HG03469 (cell line): ENCODE data around the gene APBB2.

Experiments used
- ATAC-seq: cut with Tn5 transposase; IDR thresholded peaks from one replicate; pipeline ENCODE4 v1.9.1; 2021; ENCODE audit warnings: mild to moderate bottlenecking, moderate library complexity, moderate number of reproducible peaks; ENCODE audit not compliant: unreplicated experiment

Gene APBB2

GRCh38 chr4:41214136-41214824, at the start of gene APBB2:
TSS of gene APBB2 (minus strand) at chr4:41214542. CDS start at chr4:41033254, 181,288 bp downstream.
- peak; percentile 35 for ATAC-seq

DNA sequence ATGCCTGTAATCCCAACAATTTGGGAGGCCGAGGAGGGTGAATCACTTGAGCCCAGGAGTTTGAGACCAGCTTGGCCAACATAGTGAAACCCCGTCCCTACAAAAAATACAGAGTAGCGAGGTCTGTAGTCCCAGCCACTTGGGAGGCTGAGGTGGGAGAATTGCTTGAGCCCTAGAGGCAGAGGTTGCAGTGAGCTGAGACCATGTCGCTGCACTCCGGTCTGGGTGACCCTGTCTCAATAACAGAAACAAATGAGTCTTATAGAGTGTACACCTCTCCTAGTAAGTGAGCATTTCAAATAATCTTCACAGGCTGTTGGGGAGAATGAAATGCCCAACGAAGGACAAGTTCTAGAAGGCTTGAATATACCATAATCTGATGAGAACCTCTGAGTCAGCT, 47.9 kb upstream of the APBB2 start:
- ATAC-seq, result no peak

- ATAC-seq, result no peak
Measured at GRCh38 chr4:41260116-41260733, 45.9 kb upstream of the APBB2 start.

GRCh38 chr4:41258783-41259182, 44.4 kb upstream of the APBB2 start:
- no peak for ATAC-seq

GRCh38 chr4:41257906-41258305, 43.6 kb upstream of the APBB2 start:
- ATAC-seq, result no peak

DNA sequence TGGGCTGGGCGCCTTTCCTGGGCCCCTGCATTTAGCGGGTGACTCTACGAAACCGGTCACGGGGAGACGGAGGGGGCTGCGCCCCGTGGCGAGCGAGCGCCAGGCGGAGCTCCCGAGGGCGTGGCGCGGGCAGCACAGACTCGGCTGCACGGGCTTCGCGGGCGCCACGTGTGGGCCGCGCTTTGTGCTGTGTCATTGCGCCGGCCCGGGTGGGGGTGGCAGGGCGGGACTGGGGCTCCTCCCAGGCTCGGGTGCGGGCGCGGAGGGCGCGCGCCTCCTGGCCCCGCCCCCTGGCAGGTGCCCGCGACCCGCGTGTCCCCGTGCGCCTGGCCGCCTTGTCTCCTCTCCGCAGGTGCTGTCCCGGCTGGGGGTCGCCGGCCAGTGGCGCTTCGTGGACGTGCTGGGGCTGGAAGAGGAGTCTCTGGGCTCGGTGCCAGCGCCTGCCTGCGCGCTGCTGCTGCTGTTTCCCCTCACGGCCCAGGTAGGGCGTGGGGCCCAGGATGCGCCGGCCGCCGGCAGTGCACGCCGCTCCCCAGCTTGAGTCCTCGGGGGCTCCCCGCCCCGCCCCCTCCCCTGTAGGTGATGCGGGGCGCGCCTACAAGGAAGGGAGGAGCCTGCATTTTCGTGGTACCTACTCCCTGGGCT, 43.0 kb upstream of the APBB2 start:
- peak; percentile 39 for ATAC-seq

DNA sequence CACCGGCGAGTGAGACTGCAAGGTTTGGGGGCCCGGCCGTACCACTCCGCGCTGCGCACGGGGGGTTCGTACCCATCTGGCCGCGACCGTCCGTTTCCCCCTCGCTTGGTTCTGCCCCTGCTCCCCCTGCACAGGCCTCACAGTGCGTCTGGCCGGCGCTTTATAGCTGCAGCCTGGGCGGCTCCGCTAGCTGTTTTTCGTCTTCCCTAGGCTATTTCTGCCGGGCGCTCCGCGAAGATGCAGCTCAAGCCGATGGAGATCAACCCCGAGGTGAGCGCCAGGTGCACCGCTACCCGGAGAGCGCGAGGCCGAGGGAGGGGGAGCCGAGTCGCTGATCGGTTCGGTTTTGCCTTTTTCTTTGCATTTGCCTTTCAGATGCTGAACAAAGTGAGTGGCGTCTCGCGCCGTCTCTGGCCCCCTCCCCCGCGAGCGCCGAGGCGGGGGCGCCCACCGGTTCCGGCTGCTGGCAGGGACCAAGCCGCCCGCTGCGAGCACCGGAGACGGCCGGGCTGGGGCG, 42.5 kb upstream of the APBB2 start, which contains the start of gene UCHL1:
Gene UCHL1, plus strand, starts transcription at position 189 of the 517 bp plus-strand sequence. Its CDS starts 49 bp downstream, at position 238.
- peak; percentile 36 for ATAC-seq

DNA sequence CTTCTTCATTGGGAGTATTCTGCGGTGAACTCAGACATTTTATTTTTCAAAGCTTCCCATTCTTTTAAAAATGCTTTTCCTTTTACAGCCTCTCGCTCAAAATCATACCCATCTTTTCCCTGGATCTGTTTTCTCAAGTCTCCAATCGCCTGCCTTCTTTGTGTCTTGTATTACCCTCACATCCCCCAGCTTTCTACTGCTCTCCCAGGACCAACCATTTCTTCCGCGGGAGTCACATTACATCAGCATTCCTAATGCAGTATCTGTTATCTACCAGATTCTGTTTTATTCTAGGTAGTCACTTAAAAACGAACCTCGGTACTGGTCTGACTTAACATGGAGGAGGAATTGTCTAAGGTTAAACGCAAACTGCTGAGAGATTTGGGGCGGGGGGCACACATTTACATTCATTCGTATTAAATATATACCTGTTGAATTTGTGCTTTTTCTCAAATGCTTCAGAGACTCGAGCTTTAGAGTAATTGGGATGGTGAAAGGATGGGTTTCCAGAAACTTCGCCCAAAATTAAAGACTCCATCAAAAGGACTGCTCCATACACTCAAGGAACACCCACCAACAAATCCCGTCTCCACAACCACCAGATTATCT, 41.9 kb upstream of the APBB2 start:
- ATAC-seq, result no peak

- no peak for ATAC-seq
Measured at GRCh38 chr4:41245983-41246382, 31.6 kb upstream of the APBB2 start.

- ATAC-seq, result no peak
Measured at GRCh38 chr4:41241919-41242318, 27.6 kb upstream of the APBB2 start.

GRCh38 chr4:41236508-41236907, 22.2 kb upstream of the APBB2 start:
- ATAC-seq, result no peak

DNA sequence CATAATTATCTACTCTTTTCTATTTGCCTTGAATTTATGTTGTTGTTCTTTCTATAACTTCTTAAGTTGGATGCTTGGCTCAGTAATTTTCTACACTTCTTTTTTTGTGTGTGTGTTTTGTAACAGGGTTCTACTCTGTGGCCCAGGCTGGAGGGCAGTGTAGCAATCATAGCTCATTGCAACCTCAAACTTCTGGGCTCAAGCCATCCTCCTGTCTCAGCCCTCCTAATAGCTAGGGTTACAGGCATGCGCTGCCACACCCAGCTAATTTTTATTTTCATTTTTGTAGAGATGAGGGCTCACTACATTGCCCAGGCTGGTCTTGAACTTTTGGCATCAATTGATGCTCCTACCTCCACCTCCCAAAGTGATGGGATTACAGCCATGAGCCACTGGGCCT, 21.7 kb upstream of the APBB2 start:
- ATAC-seq, result no peak

DNA sequence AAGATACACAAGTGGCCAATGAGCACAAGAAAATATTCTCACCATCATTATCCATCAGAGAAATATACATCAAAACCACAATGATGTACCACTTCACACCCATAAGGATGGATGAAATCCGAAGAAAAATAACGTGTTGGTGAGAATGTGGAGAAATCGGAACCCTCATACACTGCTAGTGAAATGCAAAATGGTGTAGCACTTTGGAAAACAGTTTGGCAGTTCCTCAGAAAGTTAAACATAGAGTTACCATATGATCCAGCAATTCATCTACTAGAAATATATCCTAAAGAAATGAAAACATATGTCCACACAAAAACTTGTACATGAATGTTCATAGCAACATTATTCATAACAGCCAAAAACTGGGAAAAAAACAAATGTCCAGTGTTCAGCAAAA, 18.5 kb upstream of the APBB2 start:
- ATAC-seq, result no peak

GRCh38 chr4:41232406-41232805, 18.1 kb upstream of the APBB2 start:
- no peak for ATAC-seq

GRCh38 chr4:41227902-41228301, 13.6 kb upstream of the APBB2 start:
- ATAC-seq, result no peak

- no peak for ATAC-seq
Measured at GRCh38 chr4:41221850-41222645, 7.7 kb upstream of the APBB2 start.

DNA sequence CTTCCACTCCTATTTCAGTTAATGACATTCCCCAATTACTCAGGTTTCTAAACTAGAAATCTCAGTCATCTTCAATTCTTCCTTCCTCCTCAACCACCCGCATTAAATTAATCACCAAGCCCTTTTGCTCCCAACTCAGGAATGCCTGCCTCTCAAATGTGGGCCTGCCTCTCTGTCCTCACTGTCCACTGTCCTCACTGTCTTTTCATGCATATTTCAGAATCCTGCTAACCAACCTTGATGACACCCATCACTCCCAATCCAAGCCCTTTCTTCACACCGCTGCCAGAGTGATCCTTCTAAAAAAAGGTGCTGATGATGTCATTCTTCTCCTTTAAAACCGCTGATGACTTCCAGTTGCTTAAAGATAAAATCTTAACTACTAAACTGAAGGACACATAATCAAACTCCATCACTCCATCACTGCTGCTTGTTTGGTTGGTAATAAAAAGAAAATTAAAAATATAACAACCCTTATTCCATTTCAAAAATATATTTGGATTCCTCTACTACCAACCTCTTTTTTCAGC, 5.1 kb upstream of the APBB2 start:
- ATAC-seq, result no peak

- ATAC-seq, result no peak
Measured at GRCh38 chr4:41218703-41219102, 4.4 kb upstream of the APBB2 start.

DNA sequence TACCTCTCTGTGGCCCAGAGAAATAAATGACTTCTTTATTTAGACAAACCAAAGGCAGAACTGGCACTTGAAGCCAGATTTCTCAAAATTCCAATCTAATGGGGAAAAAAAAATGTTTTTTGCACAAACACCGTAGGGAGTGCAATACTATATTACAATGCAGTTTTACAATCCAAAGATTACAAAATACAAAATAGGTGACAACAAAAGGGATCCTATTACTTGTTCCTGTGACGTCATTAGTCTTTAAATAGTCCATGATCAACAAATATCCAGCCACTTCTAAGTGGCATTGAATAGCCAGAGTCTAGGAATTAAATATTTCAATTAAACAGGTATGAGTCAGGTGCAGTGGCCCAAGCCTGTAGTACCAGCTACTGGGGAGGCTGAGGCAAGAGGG, 3.0 kb upstream of the APBB2 start:
- no peak for ATAC-seq

GRCh38 chr4:41217020-41217333, 2.6 kb upstream of the APBB2 start:
- no peak for ATAC-seq
